Measurements from ENCODE around the gene RNF144B.

The RNF144B gene

DNA sequence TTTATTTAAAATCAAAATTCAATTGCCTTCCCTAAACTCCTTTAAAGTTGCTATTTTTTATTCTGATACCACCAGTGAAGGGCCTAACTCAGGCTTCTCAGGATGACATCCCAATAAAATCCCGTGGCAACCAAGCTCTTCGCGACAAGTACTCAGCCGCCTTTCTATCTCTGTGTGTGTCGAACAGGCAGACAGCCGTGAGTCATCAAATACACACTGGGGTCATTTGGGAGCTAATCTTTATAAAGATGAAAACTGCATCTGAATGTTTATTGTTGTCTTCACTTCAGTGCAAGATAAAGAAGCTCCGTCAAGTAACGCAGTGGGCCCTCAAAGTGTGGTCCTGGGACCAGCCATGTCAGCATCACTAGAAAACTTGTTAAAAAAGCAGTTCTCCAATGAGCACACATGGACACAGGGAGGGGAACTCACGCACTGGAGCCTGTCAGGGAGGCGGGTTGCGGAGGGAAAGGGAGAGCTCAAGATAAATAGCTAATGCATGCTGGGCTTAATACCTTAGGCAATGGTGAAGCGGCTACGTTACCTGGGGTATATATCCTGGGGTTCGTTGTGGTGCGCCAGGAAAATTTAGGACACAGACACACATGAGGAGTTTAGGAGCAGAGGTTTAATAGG lies 119.3 kb downstream of the RNF144B start:
- H3K27ac ChIP-seq (ENCODE audit: low read length) = no peak overlapping the region
- H3K36me3 ChIP-seq (ENCODE audit: control insufficient read depth, low read depth, low read length) = no peaks in the 10 kb centered on the region
- no peak overlapping the region for H3K4me3 ChIP-seq (ENCODE audit: low read length)
- no peak overlapping the region for H3K9ac ChIP-seq (ENCODE audit: low read length)
- no peaks in the 10 kb centered on the region for H3K9me3 ChIP-seq (ENCODE audit: control insufficient read depth, low read depth, low read length)
- no peaks in the 10 kb centered on the region for H3K4me1 ChIP-seq (ENCODE audit: control insufficient read depth, low read depth, low read length)
- H3K27me3 ChIP-seq (ENCODE audit: control insufficient read depth, insufficient read depth, low read length) = no peaks in the 10 kb centered on the region

DNA sequence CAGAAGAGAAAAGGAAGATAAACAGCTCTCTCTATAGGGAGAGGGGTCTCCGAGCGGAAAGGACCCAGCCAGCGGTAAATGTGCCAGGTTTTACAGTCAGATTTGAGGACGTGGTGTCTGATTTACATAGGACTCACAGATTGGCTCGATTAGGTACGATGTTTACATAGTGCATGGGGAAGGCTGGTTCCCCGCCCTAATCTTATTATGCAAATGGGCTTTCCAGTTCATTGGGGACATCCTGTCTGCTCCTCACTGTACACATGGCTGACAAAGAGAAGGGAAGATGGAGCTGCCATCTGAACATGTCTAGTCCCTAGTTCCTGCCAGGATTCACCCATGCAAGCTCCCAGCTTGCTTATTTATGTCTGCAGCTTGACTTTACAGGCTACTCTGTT lies 119.9 kb downstream of the RNF144B start:
- H3K27ac ChIP-seq (ENCODE audit: low read length) = no peak overlapping the region
- H3K4me1 ChIP-seq (ENCODE audit: control insufficient read depth, low read depth, low read length) = no peaks in the 10 kb centered on the region
- no peak overlapping the region for H3K9ac ChIP-seq (ENCODE audit: low read length)
- H3K9me3 ChIP-seq (ENCODE audit: control insufficient read depth, low read depth, low read length) = no peaks in the 10 kb centered on the region
- H3K27me3 ChIP-seq (ENCODE audit: control insufficient read depth, insufficient read depth, low read length) = no peaks in the 10 kb centered on the region
- no peaks in the 10 kb centered on the region for H3K36me3 ChIP-seq (ENCODE audit: control insufficient read depth, low read depth, low read length)
- no peak overlapping the region for H3K4me3 ChIP-seq (ENCODE audit: low read length)

DNA sequence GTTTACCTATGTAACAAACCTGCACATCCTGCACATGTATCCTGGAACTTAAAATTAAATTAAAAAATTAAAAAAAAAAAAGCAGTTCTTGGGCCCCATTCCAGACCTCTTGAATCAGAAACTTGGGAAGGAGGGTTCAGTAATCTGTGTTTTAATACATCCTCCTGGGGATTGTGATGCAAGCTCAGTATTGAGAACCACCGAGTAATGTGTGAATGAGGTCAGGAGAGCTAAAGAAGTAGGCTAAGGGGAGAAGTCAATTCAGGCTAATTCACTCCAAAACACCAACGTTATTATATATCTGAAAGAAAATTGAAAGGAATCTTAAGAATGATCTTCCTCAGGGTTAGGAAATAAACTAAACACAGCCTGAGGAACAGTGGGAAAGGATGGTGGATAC lies 120.4 kb downstream of the RNF144B start:
- H3K27me3 ChIP-seq (ENCODE audit: control insufficient read depth, insufficient read depth, low read length) = no peaks in the 10 kb centered on the region
- no peaks in the 10 kb centered on the region for H3K36me3 ChIP-seq (ENCODE audit: control insufficient read depth, low read depth, low read length)
- no peaks in the 10 kb centered on the region for H3K9me3 ChIP-seq (ENCODE audit: control insufficient read depth, low read depth, low read length)
- no peak overlapping the region for H3K9ac ChIP-seq (ENCODE audit: low read length)
- no peak overlapping the region for H3K4me3 ChIP-seq (ENCODE audit: low read length)
- H3K4me1 ChIP-seq (ENCODE audit: control insufficient read depth, low read depth, low read length) = no peaks in the 10 kb centered on the region
- no peak overlapping the region for H3K27ac ChIP-seq (ENCODE audit: low read length)

DNA sequence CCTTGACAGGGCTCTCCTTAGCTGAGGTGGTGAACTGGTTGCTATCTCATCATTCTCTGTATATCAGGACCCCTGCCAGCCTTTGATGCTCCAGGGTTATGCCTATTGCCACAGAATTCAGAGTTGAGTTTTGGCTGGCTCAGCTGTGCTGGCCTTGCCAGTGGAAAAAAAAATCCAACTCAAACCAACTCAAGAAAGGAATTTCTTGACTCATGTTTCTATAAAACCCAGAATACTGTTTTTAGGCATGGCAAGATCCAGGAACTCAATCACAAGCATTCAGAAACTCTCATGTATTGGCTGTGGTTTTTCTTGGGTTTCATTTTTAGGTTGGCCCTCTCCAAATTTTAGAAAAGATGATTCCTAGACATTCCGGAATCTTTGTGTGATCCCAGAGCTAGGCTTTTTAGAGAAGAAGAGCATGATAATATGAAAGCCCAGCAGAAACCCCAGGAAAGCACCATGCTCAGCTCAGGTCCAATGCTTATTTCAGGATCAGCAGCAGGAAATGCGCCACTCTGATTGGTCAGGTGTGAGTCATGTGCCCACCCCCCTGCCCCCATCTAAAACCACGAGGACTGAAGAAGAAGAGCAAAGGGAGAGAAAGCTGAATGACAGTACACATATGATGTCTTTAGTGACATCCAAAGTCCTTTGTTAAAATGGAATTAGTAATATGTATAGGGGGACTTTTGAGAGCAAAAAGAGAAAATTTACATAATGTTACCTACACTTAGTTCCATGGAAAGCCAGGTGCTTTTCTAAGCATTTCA lies 122.9 kb downstream of the RNF144B start:
- no peaks in the 10 kb centered on the region for H3K36me3 ChIP-seq (ENCODE audit: control insufficient read depth, low read depth, low read length)

DNA sequence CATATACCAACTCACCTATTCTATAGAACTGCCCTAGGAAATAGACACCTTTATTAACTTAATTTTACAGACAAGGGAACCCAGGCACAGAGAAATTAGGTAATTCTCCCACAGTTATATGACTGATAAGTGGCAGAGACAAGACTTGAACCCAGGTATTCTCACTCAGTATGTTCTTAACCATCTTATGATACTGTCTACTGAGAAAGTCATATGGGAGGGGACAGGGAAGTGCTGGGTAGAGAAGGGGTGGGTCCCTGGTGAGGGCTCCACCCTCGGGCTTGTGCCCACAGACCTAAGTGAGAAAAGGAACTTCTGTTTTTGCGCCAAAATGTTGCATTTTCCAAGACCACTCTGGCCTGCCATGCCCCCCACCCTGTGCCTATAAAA lies 123.5 kb downstream of the RNF144B start:
- H3K27ac ChIP-seq (ENCODE audit: low read length) = no peak overlapping the region
- no peak overlapping the region for H3K9ac ChIP-seq (ENCODE audit: low read length)
- no peaks in the 10 kb centered on the region for H3K27me3 ChIP-seq (ENCODE audit: control insufficient read depth, insufficient read depth, low read length)
- H3K9me3 ChIP-seq (ENCODE audit: control insufficient read depth, low read depth, low read length) = no peaks in the 10 kb centered on the region
- no peaks in the 10 kb centered on the region for H3K36me3 ChIP-seq (ENCODE audit: control insufficient read depth, low read depth, low read length)
- H3K4me1 ChIP-seq (ENCODE audit: control insufficient read depth, low read depth, low read length) = peaks cover 3% of the 10 kb centered on the region
- H3K4me3 ChIP-seq (ENCODE audit: low read length) = no peak overlapping the region

More for the DNA sequence above, 122.9 kb downstream of the RNF144B start:
- H3K27ac ChIP-seq (ENCODE audit: low read length) = no peak overlapping the region
- no peaks in the 10 kb centered on the region for H3K27me3 ChIP-seq (ENCODE audit: control insufficient read depth, insufficient read depth, low read length)
- no peak overlapping the region for H3K9ac ChIP-seq (ENCODE audit: low read length)
- no peak overlapping the region for H3K4me3 ChIP-seq (ENCODE audit: low read length)
- H3K9me3 ChIP-seq (ENCODE audit: control insufficient read depth, low read depth, low read length) = no peaks in the 10 kb centered on the region
- H3K4me1 ChIP-seq (ENCODE audit: control insufficient read depth, low read depth, low read length) = no peaks in the 10 kb centered on the region

DNA sequence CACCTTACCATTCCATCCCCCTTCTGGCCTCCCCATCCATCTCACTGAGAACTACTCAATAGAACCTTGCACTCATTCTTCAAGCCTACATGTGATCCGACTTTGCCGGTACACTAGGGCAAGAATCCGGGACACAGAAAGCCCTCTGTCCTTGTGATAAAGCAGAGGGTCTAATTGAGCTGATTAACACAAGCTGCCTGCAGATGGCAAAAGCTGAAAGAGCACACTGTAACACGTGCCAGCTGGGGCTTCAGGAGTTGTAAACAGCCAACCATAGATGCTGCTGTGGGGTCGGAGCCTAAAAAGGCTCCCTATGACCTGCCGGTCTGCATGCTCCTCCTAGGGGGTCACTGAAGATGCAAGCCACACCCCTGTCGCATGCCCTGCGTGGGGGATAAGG lies 124.1 kb downstream of the RNF144B start:
- Histone ChIP-seq H3K27me3 (ENCODE audit: control insufficient read depth, insufficient read depth, low read length) (no peaks in the 10 kb centered on the region), H3K4me1 (ENCODE audit: control insufficient read depth, low read depth, low read length) (peaks cover 8% of the 10 kb centered on the region), H3K36me3 (ENCODE audit: control insufficient read depth, low read depth, low read length) (no peaks in the 10 kb centered on the region), H3K27ac (ENCODE audit: low read length) (no peak overlapping the region), H3K9me3 (ENCODE audit: control insufficient read depth, low read depth, low read length) (no peaks in the 10 kb centered on the region), H3K4me3 (ENCODE audit: low read length) (no peak overlapping the region), H3K9ac (ENCODE audit: low read length) (no peak overlapping the region)

DNA sequence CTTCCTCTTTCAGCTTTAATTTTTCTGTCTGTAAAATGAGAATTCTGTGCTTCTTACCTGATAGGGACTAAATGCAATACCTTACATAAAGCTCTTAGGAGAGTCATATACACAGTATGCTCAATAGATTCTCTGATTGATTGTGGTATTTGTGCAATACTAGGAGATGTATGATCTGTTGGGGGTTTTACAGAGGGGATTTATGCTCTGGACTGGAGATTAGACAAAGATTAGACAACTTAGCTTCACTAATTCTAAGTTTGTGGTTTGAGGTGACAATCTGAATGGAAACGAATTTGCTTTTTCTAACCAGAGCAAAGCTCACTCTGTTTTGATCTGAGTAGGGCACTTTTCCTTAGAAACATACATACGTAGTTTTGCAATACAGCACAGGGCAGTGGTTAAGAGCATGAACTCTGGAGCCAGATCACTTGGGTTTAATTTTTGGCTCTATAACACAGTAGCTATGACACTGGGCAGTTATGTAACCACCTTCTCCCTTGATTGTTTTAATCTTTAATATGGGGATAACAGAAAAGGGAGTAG lies 126.2 kb downstream of the RNF144B start:
- H3K27ac ChIP-seq (ENCODE audit: low read length) = no peak overlapping the region
- no peaks in the 10 kb centered on the region for H3K36me3 ChIP-seq (ENCODE audit: control insufficient read depth, low read depth, low read length)
- no peaks in the 10 kb centered on the region for H3K27me3 ChIP-seq (ENCODE audit: control insufficient read depth, insufficient read depth, low read length)
- no peaks in the 10 kb centered on the region for H3K9me3 ChIP-seq (ENCODE audit: control insufficient read depth, low read depth, low read length)
- H3K4me1 ChIP-seq (ENCODE audit: control insufficient read depth, low read depth, low read length) = peaks cover 10% of the 10 kb centered on the region
- no peak overlapping the region for H3K9ac ChIP-seq (ENCODE audit: low read length)
- no peak overlapping the region for H3K4me3 ChIP-seq (ENCODE audit: low read length)

DNA sequence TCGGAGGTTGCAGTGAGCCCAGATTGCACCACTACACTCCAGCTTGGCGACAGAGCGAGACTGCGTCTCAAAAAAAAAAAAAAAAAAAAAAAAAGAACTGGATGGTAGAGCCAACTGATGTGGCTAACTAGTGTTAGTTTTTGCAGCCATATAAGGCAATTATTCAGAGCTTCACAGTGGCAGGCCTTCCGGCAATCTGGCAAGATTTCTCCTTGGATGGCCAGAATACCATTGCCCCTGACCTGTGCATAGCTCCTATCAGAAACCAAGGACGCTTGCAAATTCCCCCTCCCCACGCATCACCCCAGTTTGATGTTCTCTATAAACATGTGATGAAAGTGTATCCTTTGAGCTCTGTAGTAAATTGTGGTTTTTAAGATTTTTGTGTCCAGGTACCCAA lies 127.0 kb downstream of the RNF144B start:
- H3K9ac ChIP-seq (ENCODE audit: low read length) = no peak overlapping the region
- H3K4me3 ChIP-seq (ENCODE audit: low read length) = no peak overlapping the region
- H3K27me3 ChIP-seq (ENCODE audit: control insufficient read depth, insufficient read depth, low read length) = no peaks in the 10 kb centered on the region
- no peak overlapping the region for H3K27ac ChIP-seq (ENCODE audit: low read length)
- peaks cover 11% of the 10 kb centered on the region for H3K4me1 ChIP-seq (ENCODE audit: control insufficient read depth, low read depth, low read length)
- H3K36me3 ChIP-seq (ENCODE audit: control insufficient read depth, low read depth, low read length) = no peaks in the 10 kb centered on the region
- H3K9me3 ChIP-seq (ENCODE audit: control insufficient read depth, low read depth, low read length) = no peaks in the 10 kb centered on the region

DNA sequence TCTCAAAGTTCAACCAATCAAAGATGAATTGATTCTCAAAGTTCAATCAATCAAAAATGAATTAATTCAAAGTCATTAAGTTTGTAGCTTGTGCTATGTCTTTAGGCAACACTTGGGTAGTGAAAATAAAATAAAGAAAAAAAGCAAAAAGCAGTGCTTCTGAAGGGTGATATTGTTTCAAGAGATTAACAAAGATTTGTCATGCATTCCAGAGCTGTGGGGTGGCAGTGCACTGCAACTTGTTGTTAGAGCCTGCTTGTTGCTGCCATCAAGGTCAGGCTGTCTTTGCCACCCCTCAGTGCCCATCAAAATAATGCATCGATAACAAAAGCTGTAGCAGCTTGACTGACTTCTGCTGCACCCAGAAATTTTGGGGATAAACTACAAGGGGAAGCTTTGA lies 128.6 kb downstream of the RNF144B start:
- peaks cover 11% of the 10 kb centered on the region for H3K4me1 ChIP-seq (ENCODE audit: control insufficient read depth, low read depth, low read length)
- H3K9ac ChIP-seq (ENCODE audit: low read length) = no peak overlapping the region
- H3K27ac ChIP-seq (ENCODE audit: low read length) = no peak overlapping the region
- no peaks in the 10 kb centered on the region for H3K27me3 ChIP-seq (ENCODE audit: control insufficient read depth, insufficient read depth, low read length)
- no peaks in the 10 kb centered on the region for H3K9me3 ChIP-seq (ENCODE audit: control insufficient read depth, low read depth, low read length)
- H3K4me3 ChIP-seq (ENCODE audit: low read length) = no peak overlapping the region
- no peaks in the 10 kb centered on the region for H3K36me3 ChIP-seq (ENCODE audit: control insufficient read depth, low read depth, low read length)

Data from iPS-18a (cell line).